ENCODE results near the gene NOXO1. TPM values are rescaled to one million over a fixed set of nuclear protein-coding genes. Genes with fewer than 3 reads are reported as not detected.

NOXO1 gene
- polyA plus RNA-seq, 1 of the 3 experiments (the other 2 are of a cell fraction), result 0.21 TPM

DNA sequence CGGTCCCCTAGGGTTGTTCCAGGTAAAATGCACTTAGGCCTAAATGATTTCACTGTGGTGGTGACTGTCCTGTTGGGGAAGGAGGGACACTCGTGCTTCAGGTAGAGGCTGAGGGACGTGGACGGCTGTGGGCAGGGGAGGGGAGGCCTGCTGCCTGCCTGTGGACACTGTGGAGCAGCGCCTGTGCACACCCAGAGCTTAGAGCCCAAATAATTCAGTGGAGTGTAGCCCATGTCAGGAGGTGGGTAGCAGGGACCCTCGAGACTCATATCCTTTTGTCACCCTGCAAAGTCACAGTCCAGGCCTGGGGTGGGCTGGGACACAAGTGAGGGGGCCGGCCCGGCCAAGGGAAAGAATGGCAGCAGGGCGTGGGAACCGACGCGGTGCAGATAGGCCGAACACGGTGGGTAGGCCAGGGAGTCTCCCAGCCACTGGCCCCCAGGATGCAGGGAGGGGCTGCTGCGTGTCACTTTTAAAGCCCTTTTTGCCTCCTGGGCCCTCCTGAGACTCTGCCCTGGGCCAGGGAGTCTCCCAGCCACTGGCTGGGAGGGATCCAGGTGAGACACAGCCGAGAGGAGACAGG is 44.7 kb upstream of the NOXO1 start:
- TF ChIP-seq SIN3A (IDR thresholded peaks at IDR 0.05; ENCODE audit: borderline replicate concordance, low read depth, low read length), result no peak
- no peak for TF ChIP-seq GABPA (IDR thresholded peaks at IDR 0.05; ENCODE audit: low read depth)
- no peak for TF ChIP-seq RCOR1 (IDR thresholded peaks at IDR 0.05; ENCODE audit: low read length)
- TF ChIP-seq ELF1 (IDR thresholded peaks at IDR 0.05), result no peak
- TF ChIP-seq, protein P1, sequence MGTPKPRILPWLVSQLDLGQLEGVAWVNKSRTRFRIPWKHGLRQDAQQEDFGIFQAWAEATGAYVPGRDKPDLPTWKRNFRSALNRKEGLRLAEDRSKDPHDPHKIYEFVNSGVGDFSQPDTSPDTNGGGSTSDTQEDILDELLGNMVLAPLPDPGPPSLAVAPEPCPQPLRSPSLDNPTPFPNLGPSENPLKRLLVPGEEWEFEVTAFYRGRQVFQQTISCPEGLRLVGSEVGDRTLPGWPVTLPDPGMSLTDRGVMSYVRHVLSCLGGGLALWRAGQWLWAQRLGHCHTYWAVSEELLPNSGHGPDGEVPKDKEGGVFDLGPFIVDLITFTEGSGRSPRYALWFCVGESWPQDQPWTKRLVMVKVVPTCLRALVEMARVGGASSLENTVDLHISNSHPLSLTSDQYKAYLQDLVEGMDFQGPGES (IDR thresholded peaks at IDR 0.05; ENCODE audit: low read depth, low read length), result no peak
- TF ChIP-seq TEAD4 (IDR thresholded peaks at IDR 0.05; ENCODE audit: borderline replicate concordance, insufficient read depth), result no peak
- TF ChIP-seq RXRA (IDR thresholded peaks at IDR 0.05; ENCODE audit: borderline replicate concordance, low read depth), result no peak
- no peak for TF ChIP-seq TCF12 (IDR thresholded peaks at IDR 0.05)
- no peak for TF ChIP-seq TAF1 (IDR thresholded peaks at IDR 0.05; ENCODE audit: borderline replicate concordance, low read depth, low read length)
- no peak for TF ChIP-seq EZH2phosphoT487 (IDR thresholded peaks at IDR 0.05; ENCODE audit: borderline replicate concordance, low read depth)
- no peak for TF ChIP-seq FOSL2 (IDR thresholded peaks at IDR 0.05; ENCODE audit: borderline replicate concordance, low read depth)
- TF ChIP-seq RAD21 (IDR thresholded peaks at IDR 0.05; ENCODE audit: low read length), result no peak
- Histone ChIP-seq H3K9ac (0 out of 2 replicates have a peak overlapping the region, but pooled peaks have one; percentile 10), H3K4me3 (ENCODE audit: low read depth in 2 of 2, low read length in 1 of 2) (peak overlapping the region; percentile 46 to 67; a peak in 1 of 4 replicates), H3K4me1 (ENCODE audit: control insufficient read depth in 1 of 2, insufficient read depth in 2 of 2, low read depth in 1 of 2, low read length in 1 of 2) (peaks cover 7 to 29% of the 10 kb centered on the region in 2 experiments; a peak in 2 of 4 replicates), H3K27me3 (ENCODE audit: insufficient read depth) (no peaks in the 10 kb centered on the region), H3K4me2 (peak overlapping the region; percentile 54; the same call in 1 of the 2 replicates), H3F3A (replicated peaks; ENCODE audit: insufficient read depth) (peaks cover 9% of the 10 kb centered on the region), H4K20me1 (ENCODE audit: insufficient read depth) (peaks cover 8% of the 10 kb centered on the region; the same call in 1 of the 2 replicates), H3K27ac (ENCODE audit: low read depth in 2 of 2, low read length in 1 of 2) (no peak overlapping the region; a peak in 1 of 4 replicates), H3K36me3 (replicated peaks in 1 of 2; ENCODE audit: control insufficient read depth in 1 of 2, insufficient read depth in 2 of 2, low read length in 1 of 2) (peaks cover 0 to 6% of the 10 kb centered on the region in 2 experiments), H3K9me3 (no peaks in the 10 kb centered on the region), H3K79me2 (ENCODE audit: insufficient read depth) (peaks cover 15% of the 10 kb centered on the region; the same call in 1 of the 2 replicates), H3K9me2 (no peaks in the 10 kb centered on the region), H2AFZ (ENCODE audit: low read depth) (no peak overlapping the region)
- ChIA-PET CTCF (interaction anchor here (1.3 to 6.5 kb wide), 5 partner anchors 14 to 126 kb away, joined by 3 to 68 read pairs (median 25); no protein-coding TSS in a partner anchor), POLR2A (no interaction called here)
- no peak for DNase-seq
- 92% methylated on average over 16 of the region's 16 CpGs for WGBS (ENCODE audit: low lambda C conversion rate)

DNA sequence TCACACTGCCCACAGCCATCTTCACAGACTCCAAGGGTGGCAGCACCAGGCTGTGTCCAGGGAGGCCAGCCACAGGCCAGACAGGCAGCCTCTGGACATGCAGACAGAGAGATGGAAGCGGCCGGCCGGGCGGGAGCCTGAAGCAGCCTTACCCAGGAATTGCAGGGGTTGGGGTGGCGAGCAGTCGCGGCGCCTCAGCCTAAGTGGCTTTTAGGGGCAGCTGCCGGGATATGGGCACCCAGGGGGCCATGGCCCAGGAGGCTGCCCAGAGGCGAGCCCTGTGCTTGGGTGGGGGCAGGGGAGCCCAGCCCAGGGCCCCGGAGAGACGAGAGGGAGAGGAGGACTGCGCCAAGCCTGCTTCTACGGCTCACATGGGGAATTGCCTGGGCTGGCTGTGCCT is 44.0 kb upstream of the NOXO1 start:
- Histone ChIP-seq H3K9me3 (no peaks in the 10 kb centered on the region), H3K9ac (no peak overlapping the region), H3K36me3 (replicated peaks in 1 of 2; ENCODE audit: control insufficient read depth in 1 of 2, insufficient read depth in 2 of 2, low read length in 1 of 2) (peaks cover 0 to 5% of the 10 kb centered on the region in 2 experiments), H3K27me3 (ENCODE audit: insufficient read depth) (peaks cover 4% of the 10 kb centered on the region; the same call in 1 of the 2 replicates), H3K27ac (ENCODE audit: low read depth in 2 of 2, low read length in 1 of 2) (no peak overlapping the region), H4K20me1 (ENCODE audit: insufficient read depth) (peaks cover 8% of the 10 kb centered on the region; the same call in 1 of the 2 replicates), H3K4me1 (ENCODE audit: control insufficient read depth in 1 of 2, insufficient read depth in 2 of 2, low read depth in 1 of 2, low read length in 1 of 2) (peaks cover 7 to 29% of the 10 kb centered on the region in 2 experiments; a peak in 2 of 4 replicates), H3K4me2 (no peak overlapping the region), H2AFZ (ENCODE audit: low read depth) (no peak overlapping the region), H3K4me3 (ENCODE audit: low read depth in 2 of 2, low read length in 1 of 2) (no peak overlapping the region), H3F3A (replicated peaks; ENCODE audit: insufficient read depth) (peaks cover 9% of the 10 kb centered on the region), H3K9me2 (no peaks in the 10 kb centered on the region), H3K79me2 (ENCODE audit: insufficient read depth) (peaks cover 15% of the 10 kb centered on the region; the same call in 1 of the 2 replicates)
- TF ChIP-seq, protein P2, sequence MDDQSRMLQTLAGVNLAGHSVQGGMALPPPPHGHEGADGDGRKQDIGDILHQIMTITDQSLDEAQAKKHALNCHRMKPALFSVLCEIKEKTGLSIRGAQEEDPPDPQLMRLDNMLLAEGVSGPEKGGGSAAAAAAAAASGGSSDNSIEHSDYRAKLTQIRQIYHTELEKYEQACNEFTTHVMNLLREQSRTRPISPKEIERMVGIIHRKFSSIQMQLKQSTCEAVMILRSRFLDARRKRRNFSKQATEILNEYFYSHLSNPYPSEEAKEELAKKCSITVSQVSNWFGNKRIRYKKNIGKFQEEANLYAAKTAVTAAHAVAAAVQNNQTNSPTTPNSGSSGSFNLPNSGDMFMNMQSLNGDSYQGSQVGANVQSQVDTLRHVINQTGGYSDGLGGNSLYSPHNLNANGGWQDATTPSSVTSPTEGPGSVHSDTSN (IDR thresholded peaks at IDR 0.05), result no peak
- TF ChIP-seq, protein P1 (IDR thresholded peaks at IDR 0.05; ENCODE audit: low read depth, low read length), result no peak
- no peak for TF ChIP-seq MXI1 (IDR thresholded peaks at IDR 0.05; ENCODE audit: low read depth, low read length)
- TF ChIP-seq, protein P3, sequence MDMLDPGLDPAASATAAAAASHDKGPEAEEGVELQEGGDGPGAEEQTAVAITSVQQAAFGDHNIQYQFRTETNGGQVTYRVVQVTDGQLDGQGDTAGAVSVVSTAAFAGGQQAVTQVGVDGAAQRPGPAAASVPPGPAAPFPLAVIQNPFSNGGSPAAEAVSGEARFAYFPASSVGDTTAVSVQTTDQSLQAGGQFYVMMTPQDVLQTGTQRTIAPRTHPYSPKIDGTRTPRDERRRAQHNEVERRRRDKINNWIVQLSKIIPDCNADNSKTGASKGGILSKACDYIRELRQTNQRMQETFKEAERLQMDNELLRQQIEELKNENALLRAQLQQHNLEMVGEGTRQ (IDR thresholded peaks at IDR 0.05; ENCODE audit: borderline replicate concordance, low read depth, low read length), result no peak
- no peak for TF ChIP-seq POLR2AphosphoS5 (IDR thresholded peaks at IDR 0.05; ENCODE audit: low read depth, low read length)
- no peak for TF ChIP-seq GATA2 (CRISPR knock-in tag; IDR thresholded peaks at IDR 0.05)
- TF ChIP-seq, protein P4, sequence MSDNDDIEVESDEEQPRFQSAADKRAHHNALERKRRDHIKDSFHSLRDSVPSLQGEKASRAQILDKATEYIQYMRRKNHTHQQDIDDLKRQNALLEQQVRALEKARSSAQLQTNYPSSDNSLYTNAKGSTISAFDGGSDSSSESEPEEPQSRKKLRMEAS (IDR thresholded peaks at IDR 0.05; ENCODE audit: low read depth), result no peak
- no peak for TF ChIP-seq FOXJ3 (CRISPR knock-in tag; IDR thresholded peaks at IDR 0.05)
- no peak for TF ChIP-seq TCF12 (IDR thresholded peaks at IDR 0.05)
- TF ChIP-seq TEAD4 (IDR thresholded peaks at IDR 0.05; ENCODE audit: borderline replicate concordance, insufficient read depth), result no peak
- TF ChIP-seq, protein P5, sequence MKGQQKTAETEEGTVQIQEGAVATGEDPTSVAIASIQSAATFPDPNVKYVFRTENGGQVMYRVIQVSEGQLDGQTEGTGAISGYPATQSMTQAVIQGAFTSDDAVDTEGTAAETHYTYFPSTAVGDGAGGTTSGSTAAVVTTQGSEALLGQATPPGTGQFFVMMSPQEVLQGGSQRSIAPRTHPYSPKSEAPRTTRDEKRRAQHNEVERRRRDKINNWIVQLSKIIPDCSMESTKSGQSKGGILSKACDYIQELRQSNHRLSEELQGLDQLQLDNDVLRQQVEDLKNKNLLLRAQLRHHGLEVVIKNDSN (IDR thresholded peaks at IDR 0.05; ENCODE audit: borderline replicate concordance, low read depth), result no peak
- no peak for TF ChIP-seq FOXM1 (IDR thresholded peaks at IDR 0.05; ENCODE audit: low read depth)
- TF ChIP-seq GABPA (IDR thresholded peaks at IDR 0.05; ENCODE audit: low read depth), result no peak
- POLR2A ChIA-PET, result no interaction called here
- WGBS (ENCODE audit: low lambda C conversion rate), result 100% methylated on average over 3 of the region's 14 CpGs
- CTCF ChIA-PET, result interaction anchor here (0.9 to 6.5 kb wide), 7 partner anchors 14 to 126 kb away, joined by 3 to 68 read pairs (median 25); partner anchors contain the start of genes NTHL1 and TSC2
- DNase-seq, result no peak
